Uterus (tissue), 2 donors: ENCODE results near the gene PRORP.

Experiments used
- CTCF ChIP-seq, 4 experiments: fragments of 200-600 bp in 2 of 4; fragments of 450-650 bp in 2 of 4; sonication (generic) in 2 of 4; IDR thresholded peaks; one replicate each; pipeline ENCODE4 v1.5.1; 2016 to 2019; ENCODE audit warnings: antibody characterized with exemption in 4 of 4, mild to moderate bottlenecking in 2 of 4, moderate library complexity in 1 of 4
- POLR2A ChIP-seq, 2 donors: fragments of 450-650 bp; IDR thresholded peaks; one replicate each; pipeline ENCODE4 v1.6.1; 2016; ENCODE audit warnings: antibody characterized with exemption in 2 of 2, mild to moderate bottlenecking in 1 of 2, moderate library complexity in 1 of 2

GRCh38 chr14:35121026-35121886 lies 1.1 kb upstream of the PRORP start:
- no peak for TF ChIP-seq CTCF (IDR thresholded peaks at IDR 0.05)
- no peak for TF ChIP-seq POLR2A (IDR thresholded peaks at IDR 0.05)
